ENCODE data around the gene MGMT. TPM values are rescaled to one million over a fixed set of nuclear protein-coding genes. Genes with fewer than 3 reads are reported as not detected.

MGMT gene
- total and polyA plus RNA-seq, 2 donors (not counting 1 experiment from before 2014, with no cell fraction given), result 1.9 to 29.1 TPM

- no peak for DNase-seq (ENCODE audit: low read depth in 2 of 2)
- no peak for TF ChIP-seq EZH2 (IDR thresholded peaks at IDR 0.05; ENCODE audit: low read length, missing control alignments)
- no peak for TF ChIP-seq CTCF (conservative IDR thresholded peaks at IDR 0.05 in 1 of 2, IDR thresholded peaks at IDR 0.05 in 1 of 2; ENCODE audit: low read depth in 1 of 2, low read length in 2 of 2)
- Histone ChIP-seq H3K4me3 (replicated peaks in 1 of 4; ENCODE audit: control extremely low read depth in 1 of 4, insufficient read depth in 1 of 4, low read depth in 3 of 4, low read length in 4 of 4) (no peak overlapping the region), H4K20me1 (ENCODE audit: control insufficient read depth, extremely low read depth, insufficient read depth, low read length) (no peaks in the 10 kb centered on the region), H3K9ac (ENCODE audit: insufficient read depth, low read length) (no peak overlapping the region), H3K4me2 (ENCODE audit: extremely low read depth, insufficient read depth, low read length) (no peak overlapping the region), H3K9me3 (ENCODE audit: control insufficient read depth, insufficient read depth, low read depth, low read length) (no peaks in the 10 kb centered on the region), H3K36me3 (ENCODE audit: control insufficient read depth, insufficient read depth, low read length) (no peaks in the 10 kb centered on the region), H3K79me2 (ENCODE audit: control insufficient read depth, insufficient read depth, low read length) (no peaks in the 10 kb centered on the region), H2AFZ (ENCODE audit: low read length) (no peak overlapping the region), H3K27me3 (ENCODE audit: control insufficient read depth, insufficient read depth, low read length) (no peaks in the 10 kb centered on the region), H3K27ac (ENCODE audit: insufficient read depth, low read length) (no peak overlapping the region), H3K4me1 (ENCODE audit: control insufficient read depth, extremely low read depth, insufficient read depth, low read length) (no peaks in the 10 kb centered on the region)
These were observed 176.2 kb downstream of the MGMT start for GRCh38 chr10:129643266-129643665.

GRCh38 chr10:129645487-129645886 is 178.4 kb downstream of the MGMT start:
- Histone ChIP-seq H4K20me1 (ENCODE audit: control insufficient read depth, extremely low read depth, insufficient read depth, low read length) (no peaks in the 10 kb centered on the region), H3K9ac (ENCODE audit: insufficient read depth, low read length) (no peak overlapping the region), H3K27ac (ENCODE audit: insufficient read depth, low read length) (no peak overlapping the region), H3K4me1 (ENCODE audit: control insufficient read depth, extremely low read depth, insufficient read depth, low read length) (no peaks in the 10 kb centered on the region), H3K36me3 (ENCODE audit: control insufficient read depth, insufficient read depth, low read length) (no peaks in the 10 kb centered on the region), H3K27me3 (ENCODE audit: control insufficient read depth, insufficient read depth, low read length) (no peaks in the 10 kb centered on the region), H3K4me2 (ENCODE audit: extremely low read depth, insufficient read depth, low read length) (no peak overlapping the region), H3K9me3 (ENCODE audit: control insufficient read depth, insufficient read depth, low read depth, low read length) (no peaks in the 10 kb centered on the region), H2AFZ (ENCODE audit: low read length) (no peak overlapping the region), H3K79me2 (ENCODE audit: control insufficient read depth, insufficient read depth, low read length) (no peaks in the 10 kb centered on the region), H3K4me3 (replicated peaks in 1 of 4; ENCODE audit: control extremely low read depth in 1 of 4, insufficient read depth in 1 of 4, low read depth in 3 of 4, low read length in 4 of 4) (no peak overlapping the region)
- DNase-seq (ENCODE audit: low read depth in 2 of 2), result no peak
- TF ChIP-seq CTCF (conservative IDR thresholded peaks at IDR 0.05 in 1 of 2, IDR thresholded peaks at IDR 0.05 in 1 of 2; ENCODE audit: low read depth in 1 of 2, low read length in 2 of 2), result no peak
- no peak for TF ChIP-seq EZH2 (IDR thresholded peaks at IDR 0.05; ENCODE audit: low read length, missing control alignments)

- no peaks in the 10 kb centered on the region for H3K4me1 ChIP-seq (ENCODE audit: control insufficient read depth, extremely low read depth, insufficient read depth, low read length)
- no peaks in the 10 kb centered on the region for H3K9me3 ChIP-seq (ENCODE audit: control insufficient read depth, insufficient read depth, low read depth, low read length)
- H3K79me2 ChIP-seq (ENCODE audit: control insufficient read depth, insufficient read depth, low read length), result no peaks in the 10 kb centered on the region
- no peak overlapping the region for H3K9ac ChIP-seq (ENCODE audit: insufficient read depth, low read length)
- H2AFZ ChIP-seq (ENCODE audit: low read length), result no peak overlapping the region
- H3K4me2 ChIP-seq (ENCODE audit: extremely low read depth, insufficient read depth, low read length), result no peak overlapping the region
- no peak for DNase-seq (ENCODE audit: low read depth in 2 of 2)
- H3K27ac ChIP-seq (ENCODE audit: insufficient read depth, low read length), result no peak overlapping the region
- no peaks in the 10 kb centered on the region for H3K36me3 ChIP-seq (ENCODE audit: control insufficient read depth, insufficient read depth, low read length)
- H3K27me3 ChIP-seq (ENCODE audit: control insufficient read depth, insufficient read depth, low read length), result no peaks in the 10 kb centered on the region
- no peak for TF ChIP-seq EZH2 (IDR thresholded peaks at IDR 0.05; ENCODE audit: low read length, missing control alignments)
- TF ChIP-seq CTCF (conservative IDR thresholded peaks at IDR 0.05 in 1 of 2, IDR thresholded peaks at IDR 0.05 in 1 of 2; ENCODE audit: low read depth in 1 of 2, low read length in 2 of 2), result no peak
- no peak overlapping the region for H3K4me3 ChIP-seq (replicated peaks in 1 of 4; ENCODE audit: control extremely low read depth in 1 of 4, insufficient read depth in 1 of 4, low read depth in 3 of 4, low read length in 4 of 4)
- H4K20me1 ChIP-seq (ENCODE audit: control insufficient read depth, extremely low read depth, insufficient read depth, low read length), result no peaks in the 10 kb centered on the region
These were observed 179.9 kb downstream of the MGMT start for GRCh38 chr10:129646973-129647372.

Measured in fibroblast of lung (primary cell).